Rectal smooth muscle tissue (tissue), 1 donor: Measurements from ENCODE around the gene CEP104.
A peak's percentile ranks its signal among the peaks of the same experiment; 100 is the strongest.

Source experiments
- H3K27ac ChIP-seq: one replicate; pipeline ENCODE4 v1.7.0; 2013; ENCODE audit warnings: low read depth, low read length, inconsistent platforms
- H3K27me3 ChIP-seq: one replicate; pipeline ENCODE4 v1.7.0; 2013; ENCODE audit warnings: low read length; ENCODE audit not compliant: control insufficient read depth, insufficient read depth
- H3K36me3 ChIP-seq: one replicate; pipeline ENCODE4 v1.7.0; 2013; ENCODE audit warnings: low read length; ENCODE audit not compliant: control insufficient read depth, insufficient read depth
- H3K4me1 ChIP-seq: one replicate; pipeline ENCODE4 v1.7.0; 2013; ENCODE audit warnings: low read length; ENCODE audit not compliant: control insufficient read depth, insufficient read depth
- H3K4me3 ChIP-seq: one replicate; pipeline ENCODE4 v1.7.0; 2013; ENCODE audit warnings: low read length
- H3K9ac ChIP-seq: one replicate; pipeline ENCODE4 v1.7.0; 2013; ENCODE audit warnings: low read length

Gene CEP104

DNA sequence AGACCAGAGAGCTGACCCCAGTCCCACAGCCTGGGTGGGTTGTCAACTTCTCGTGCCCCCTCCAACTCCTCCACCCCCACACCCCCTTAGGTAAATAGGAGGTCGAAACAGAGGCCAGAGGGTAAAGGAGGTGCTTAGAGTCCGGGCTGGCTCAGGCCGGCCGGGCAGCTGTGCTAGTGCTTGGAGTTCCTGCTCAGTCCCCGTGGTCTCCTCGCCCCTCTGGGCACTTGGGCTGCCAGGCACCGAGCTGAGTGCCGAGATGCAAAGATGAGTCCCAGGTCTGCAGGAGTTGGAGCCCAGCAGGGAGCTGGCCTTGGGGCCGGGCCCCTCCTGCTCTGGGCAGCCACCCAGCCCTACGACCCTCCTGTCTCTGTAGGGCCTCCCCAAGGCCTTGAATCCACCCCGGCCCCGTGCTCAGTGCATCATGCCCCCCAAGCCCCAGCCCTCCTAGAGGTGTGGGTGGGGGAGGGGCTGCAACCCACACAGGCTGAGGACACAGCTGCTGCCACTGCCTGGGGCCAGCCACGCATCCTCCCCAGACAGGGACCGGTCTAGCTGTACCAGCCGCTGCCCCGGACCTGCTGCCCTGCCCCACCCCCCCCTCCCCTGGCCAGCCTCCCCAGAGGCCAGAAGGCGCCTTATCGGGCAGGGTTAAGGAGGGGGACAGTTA is 82.6 kb downstream of the CEP104 start:
- Histone ChIP-seq H3K4me3 (no peak overlapping the region), H3K4me1 (peaks cover 5% of the 10 kb centered on the region), H3K27ac (no peak overlapping the region)

GRCh38 chr1:3773572-3774275 is 83.3 kb downstream of the CEP104 start:
- H3K9ac ChIP-seq: no peak overlapping the region
- peaks cover 3% of the 10 kb centered on the region for H3K27me3 ChIP-seq
- H3K4me1 ChIP-seq: peaks cover 5% of the 10 kb centered on the region
- peak overlapping the region; percentile 66 for H3K4me3 ChIP-seq
- H3K36me3 ChIP-seq: no peaks in the 10 kb centered on the region
- H3K27ac ChIP-seq: no peak overlapping the region

More for the DNA sequence above, 82.6 kb downstream of the CEP104 start:
- peaks cover 3% of the 10 kb centered on the region for H3K36me3 ChIP-seq
- peaks cover 3% of the 10 kb centered on the region for H3K27me3 ChIP-seq
- H3K9ac ChIP-seq: no peak overlapping the region

GRCh38 chr1:3772715-3773571 is 84.1 kb downstream of the CEP104 start, which contains the start of gene SMIM1:
SMIM1 (plus strand) TSS chr1:3772749; CDS start chr1:3775374, 2,625 bp downstream.
- peaks cover 5% of the 10 kb centered on the region for H3K4me1 ChIP-seq
- peak within 1 kb of the TSS; percentile 69 for H3K27ac ChIP-seq
- peak within 1 kb of the TSS; percentile 74 for H3K4me3 ChIP-seq

GRCh38 chr1:3772027-3772714 is 84.8 kb downstream of the CEP104 start:
- no peak overlapping the region for H3K9ac ChIP-seq
- H3K27me3 ChIP-seq: peaks cover 3% of the 10 kb centered on the region
- H3K27ac ChIP-seq: peak overlapping the region; percentile 69
- H3K36me3 ChIP-seq: no peaks in the 10 kb centered on the region
- peaks cover 5% of the 10 kb centered on the region for H3K4me1 ChIP-seq
- H3K4me3 ChIP-seq: peak overlapping the region; percentile 74

More at GRCh38 chr1:3772715-3773571, 84.1 kb downstream of the CEP104 start, which contains the start of gene SMIM1:
- H3K27me3 ChIP-seq: peaks cover 3% of the 10 kb centered on the region
- no peak within 1 kb of the TSS for H3K9ac ChIP-seq
- H3K36me3 ChIP-seq: no peaks in the 10 kb centered on the region

DNA sequence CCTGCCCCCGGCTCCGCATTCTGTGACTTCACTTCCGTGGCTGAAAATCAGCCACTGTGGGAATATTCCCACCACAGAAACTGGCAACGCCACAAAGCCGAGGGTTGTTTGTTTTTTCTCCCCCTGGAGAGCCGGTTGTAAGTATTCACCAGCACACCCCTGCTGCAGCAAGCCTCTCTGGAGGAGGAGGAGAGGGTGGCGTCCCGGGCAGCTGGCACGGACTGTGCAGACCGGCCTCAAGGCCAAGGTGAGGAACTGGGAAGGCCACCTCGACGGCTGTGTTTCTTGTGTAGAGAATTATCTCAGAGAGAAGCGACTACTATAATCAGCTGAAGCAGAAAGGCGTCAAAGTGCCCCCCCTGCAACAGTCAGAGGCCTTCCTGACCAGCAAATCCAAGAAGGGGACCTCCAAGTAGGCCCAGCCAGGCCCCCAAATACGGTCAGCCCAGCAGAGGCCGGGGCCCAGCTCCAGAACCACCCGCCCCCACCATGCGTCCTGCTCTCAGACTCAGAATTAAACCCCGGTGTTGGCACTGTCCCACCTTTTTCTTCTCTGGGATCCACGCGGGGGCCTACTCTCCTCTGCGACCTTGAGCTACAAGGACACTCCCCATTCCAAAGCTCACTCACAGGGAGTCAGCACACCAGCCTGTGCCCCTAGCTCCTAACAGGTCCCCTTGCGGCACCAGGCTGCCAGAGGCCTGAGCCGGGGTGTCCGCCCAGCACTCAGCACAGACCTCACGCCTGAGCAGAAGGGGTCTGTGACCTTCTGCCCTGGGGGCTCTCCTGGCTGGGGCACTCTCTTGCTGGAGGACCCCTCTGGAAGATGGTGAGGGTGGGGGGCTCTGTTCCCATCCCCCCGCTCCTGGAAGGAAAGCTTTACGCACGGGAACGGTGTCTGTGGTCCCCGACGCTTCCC is 85.6 kb downstream of the CEP104 start:
- Histone ChIP-seq H3K27ac (no peak overlapping the region), H3K36me3 (no peaks in the 10 kb centered on the region), H3K9ac (no peak overlapping the region), H3K4me3 (peak overlapping the region; percentile 74), H3K27me3 (peaks cover 3% of the 10 kb centered on the region), H3K4me1 (peaks cover 5% of the 10 kb centered on the region)

DNA sequence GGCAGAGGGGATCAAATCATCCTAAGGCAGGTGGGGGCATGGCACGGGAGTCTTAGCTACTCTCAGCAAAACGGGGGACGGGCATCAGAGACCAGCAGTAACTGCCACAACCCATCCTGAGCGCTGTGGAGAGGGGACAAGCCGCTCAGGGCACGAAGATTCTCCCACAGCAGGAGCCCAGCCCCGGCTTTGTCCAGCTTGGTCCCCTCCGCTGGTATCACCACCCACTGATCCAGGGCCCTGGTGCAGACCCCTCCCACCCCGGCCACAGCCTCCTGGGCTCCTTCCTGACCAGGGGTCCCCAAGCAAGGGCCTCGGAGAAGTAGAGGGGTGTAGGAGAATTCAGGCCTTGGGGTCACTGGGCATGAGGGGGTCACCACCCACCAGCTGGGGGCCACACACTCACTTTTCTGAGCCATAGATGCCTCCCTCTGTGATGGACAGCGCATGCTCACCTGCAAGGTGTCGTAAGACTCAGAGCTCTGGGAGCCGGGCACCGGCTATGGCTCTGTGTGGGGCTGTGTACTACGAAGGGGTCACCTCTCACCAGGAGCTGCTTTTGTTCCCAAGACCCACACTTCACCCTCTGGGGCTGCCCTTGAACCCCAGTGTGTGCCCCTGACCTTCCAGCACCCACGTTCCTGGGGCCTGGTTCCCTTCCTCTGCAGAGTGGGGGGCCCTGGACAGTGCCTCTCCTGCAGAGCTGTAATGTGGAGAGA is 86.8 kb downstream of the CEP104 start:
- Histone ChIP-seq H3K27me3 (peaks cover 3% of the 10 kb centered on the region), H3K4me3 (no peak overlapping the region), H3K36me3 (no peaks in the 10 kb centered on the region), H3K27ac (no peak overlapping the region), H3K4me1 (peaks cover 5% of the 10 kb centered on the region), H3K9ac (no peak overlapping the region)

GRCh38 chr1:3768811-3769390 is 88.1 kb downstream of the CEP104 start:
- peaks cover 5% of the 10 kb centered on the region for H3K4me1 ChIP-seq
- H3K9ac ChIP-seq: no peak overlapping the region
- peaks cover 3% of the 10 kb centered on the region for H3K27me3 ChIP-seq
- H3K27ac ChIP-seq: no peak overlapping the region
- no peak overlapping the region for H3K4me3 ChIP-seq
- H3K36me3 ChIP-seq: no peaks in the 10 kb centered on the region

GRCh38 chr1:3767328-3767925 is 89.6 kb downstream of the CEP104 start:
- Histone ChIP-seq H3K27ac (no peak overlapping the region), H3K4me1 (peaks cover 5% of the 10 kb centered on the region), H3K36me3 (no peaks in the 10 kb centered on the region), H3K4me3 (no peak overlapping the region), H3K27me3 (peaks cover 3% of the 10 kb centered on the region), H3K9ac (no peak overlapping the region)

GRCh38 chr1:3763351-3764125 is 93.5 kb downstream of the CEP104 start:
- no peaks in the 10 kb centered on the region for H3K4me1 ChIP-seq
- H3K27ac ChIP-seq: no peak overlapping the region
- H3K27me3 ChIP-seq: no peaks in the 10 kb centered on the region
- H3K36me3 ChIP-seq: no peaks in the 10 kb centered on the region
- no peak overlapping the region for H3K9ac ChIP-seq
- no peak overlapping the region for H3K4me3 ChIP-seq

- Histone ChIP-seq H3K9ac (no peak overlapping the region), H3K4me1 (no peaks in the 10 kb centered on the region), H3K4me3 (no peak overlapping the region), H3K36me3 (no peaks in the 10 kb centered on the region), H3K27ac (no peak overlapping the region), H3K27me3 (no peaks in the 10 kb centered on the region)
Observed at GRCh38 chr1:3762873-3763228, 94.2 kb downstream of the CEP104 start.
